GM21529 (cell line): ENCODE results near the gene FLNB.
"Not testable (repeated sequence)": the region's sequence is repeated elsewhere in the genome, so short reads cannot be mapped to it uniquely, and the experiment has no call there.

Experiments used
- ATAC-seq: cut with Tn5 transposase; IDR thresholded peaks from one replicate; pipeline ENCODE4 v1.9.1; 2021; ENCODE audit not compliant: unreplicated experiment

Gene FLNB

DNA sequence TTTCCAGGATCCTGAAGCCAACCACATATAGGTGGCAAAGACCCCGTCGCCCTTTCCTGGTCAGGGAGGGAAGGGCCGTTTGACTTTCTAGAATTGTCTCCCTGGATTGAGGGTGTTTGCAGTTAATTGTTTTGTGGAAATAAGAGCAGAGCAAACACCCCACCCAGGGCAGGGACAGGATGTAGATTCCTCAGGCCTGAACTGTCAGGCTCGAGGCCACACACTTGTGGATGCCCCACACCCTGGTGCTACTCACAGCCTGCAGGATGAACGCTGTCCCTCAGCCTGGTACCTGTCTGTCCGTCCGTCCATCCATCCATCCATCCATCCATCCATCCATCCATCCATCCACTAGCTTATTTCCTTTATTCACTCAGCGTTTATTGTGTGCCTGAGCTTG is 29.9 kb upstream of the FLNB start:
- no peak for ATAC-seq

DNA sequence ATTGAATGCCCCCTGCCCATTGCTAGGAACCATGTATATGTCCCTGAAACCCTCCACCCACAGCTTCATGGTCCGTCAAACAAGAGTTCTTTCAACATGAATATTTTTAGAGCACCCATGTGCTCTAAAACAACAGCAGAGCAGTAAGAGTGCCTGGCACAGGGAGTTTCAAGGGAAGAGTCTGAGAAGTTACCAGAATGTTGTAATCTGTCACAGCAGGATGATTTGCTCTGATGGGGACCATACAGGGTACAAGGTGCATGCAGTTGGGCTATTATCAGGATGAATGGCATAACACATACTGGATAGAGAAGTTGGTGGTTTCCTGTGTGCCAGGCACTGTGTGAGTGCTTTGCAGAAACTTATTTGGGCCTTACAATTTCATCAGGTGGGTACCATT is 27.8 kb upstream of the FLNB start:
- ATAC-seq, result no peak

DNA sequence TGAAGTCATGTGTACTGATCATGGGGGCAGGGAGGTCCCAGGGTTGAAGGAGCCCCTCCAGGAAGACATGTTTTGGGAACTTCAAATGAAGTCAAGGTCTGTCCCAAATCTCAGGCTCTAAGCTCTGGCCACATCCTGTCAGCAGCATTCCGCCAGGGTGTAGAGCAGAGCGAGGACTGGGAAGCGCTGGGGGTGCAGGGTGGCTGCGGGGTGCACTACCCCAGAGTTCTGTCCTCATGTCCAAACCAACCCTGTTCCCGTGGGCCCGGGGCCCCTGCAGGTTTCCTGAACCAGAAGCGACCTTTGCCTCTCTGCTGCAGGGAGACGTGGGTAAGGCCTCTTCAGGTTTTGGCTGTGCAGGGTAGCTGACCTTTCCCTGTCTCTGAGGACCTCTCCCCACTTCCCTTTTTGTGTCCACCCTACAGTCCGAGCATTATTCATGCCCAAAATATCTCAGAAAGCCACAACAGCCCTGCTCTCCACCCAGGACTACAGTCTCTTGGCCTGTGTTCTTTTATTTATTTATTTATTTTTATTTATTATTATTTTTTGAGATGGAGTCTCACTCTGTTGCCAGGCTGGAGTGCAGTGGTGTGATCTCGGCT is 26.6 kb upstream of the FLNB start:
- no peak for ATAC-seq

DNA sequence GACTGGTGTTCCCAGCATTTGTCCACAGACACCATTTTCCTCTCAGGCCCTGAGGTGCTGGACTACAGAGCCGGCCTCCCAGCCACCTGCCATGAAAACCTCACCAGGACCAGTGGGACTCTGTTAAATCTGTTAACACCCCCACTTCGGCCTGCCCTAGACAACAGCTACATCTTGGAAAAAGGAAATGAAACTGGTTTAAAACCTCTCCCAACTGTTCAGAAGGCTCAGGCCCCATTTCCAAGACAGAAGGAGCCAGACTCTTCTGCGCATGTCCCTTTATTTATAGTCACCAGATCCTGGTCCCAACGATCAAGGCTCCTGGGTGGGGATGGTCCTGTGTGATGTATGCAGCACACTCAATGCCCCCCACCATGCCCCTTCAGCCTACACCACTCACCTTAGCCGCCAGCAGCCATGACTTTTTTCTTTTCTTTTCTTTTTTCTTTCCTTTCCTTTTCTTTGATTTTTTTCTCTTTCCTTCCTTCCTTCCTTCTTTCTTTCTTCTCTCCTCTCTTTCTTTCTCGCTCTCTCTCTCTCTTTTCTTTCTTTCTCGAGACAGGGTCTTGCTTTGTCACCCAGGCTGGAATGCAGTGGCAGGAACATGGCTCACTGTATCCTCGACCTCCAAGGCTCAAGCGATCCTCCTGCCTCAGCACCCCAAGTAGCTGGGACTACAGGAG is 25.5 kb upstream of the FLNB start:
- no peak for ATAC-seq

DNA sequence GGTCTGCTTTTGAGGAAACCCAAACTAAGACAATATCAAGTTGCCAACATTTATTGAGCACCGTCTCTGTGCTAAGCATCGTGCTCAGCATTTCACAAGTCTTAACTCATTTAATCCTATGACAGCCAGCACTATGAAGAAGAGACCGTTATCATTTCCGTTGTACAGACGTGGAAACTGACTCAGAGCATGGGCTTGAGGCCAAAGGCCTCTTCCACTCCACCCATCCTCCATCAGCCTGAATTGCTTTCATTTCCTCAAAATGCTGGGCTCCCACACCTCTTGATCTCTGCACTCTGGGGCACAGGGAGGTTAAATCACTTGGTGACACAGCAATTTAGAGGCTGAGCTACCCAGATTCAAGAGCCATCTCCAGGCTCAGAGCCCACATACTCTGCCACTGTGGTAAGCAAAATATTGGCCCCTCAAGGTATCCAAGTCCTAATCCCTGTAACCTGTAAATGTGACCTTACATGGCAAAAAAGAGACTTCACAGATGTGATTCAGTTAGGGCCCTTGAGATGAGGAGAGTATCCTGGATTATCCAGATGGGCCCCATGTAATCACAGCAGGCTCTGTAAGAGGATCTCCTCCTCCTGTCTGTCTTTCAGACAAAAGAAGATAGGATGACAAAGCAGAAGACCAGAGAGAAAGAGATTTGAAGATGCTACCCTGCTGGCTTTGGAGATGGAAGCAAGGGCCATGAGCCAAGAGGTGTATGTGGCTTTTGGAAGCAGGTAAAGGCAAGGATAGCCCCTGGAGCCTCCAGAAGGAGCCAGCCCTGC is 24.3 kb upstream of the FLNB start:
- ATAC-seq, result peak; percentile 98

DNA sequence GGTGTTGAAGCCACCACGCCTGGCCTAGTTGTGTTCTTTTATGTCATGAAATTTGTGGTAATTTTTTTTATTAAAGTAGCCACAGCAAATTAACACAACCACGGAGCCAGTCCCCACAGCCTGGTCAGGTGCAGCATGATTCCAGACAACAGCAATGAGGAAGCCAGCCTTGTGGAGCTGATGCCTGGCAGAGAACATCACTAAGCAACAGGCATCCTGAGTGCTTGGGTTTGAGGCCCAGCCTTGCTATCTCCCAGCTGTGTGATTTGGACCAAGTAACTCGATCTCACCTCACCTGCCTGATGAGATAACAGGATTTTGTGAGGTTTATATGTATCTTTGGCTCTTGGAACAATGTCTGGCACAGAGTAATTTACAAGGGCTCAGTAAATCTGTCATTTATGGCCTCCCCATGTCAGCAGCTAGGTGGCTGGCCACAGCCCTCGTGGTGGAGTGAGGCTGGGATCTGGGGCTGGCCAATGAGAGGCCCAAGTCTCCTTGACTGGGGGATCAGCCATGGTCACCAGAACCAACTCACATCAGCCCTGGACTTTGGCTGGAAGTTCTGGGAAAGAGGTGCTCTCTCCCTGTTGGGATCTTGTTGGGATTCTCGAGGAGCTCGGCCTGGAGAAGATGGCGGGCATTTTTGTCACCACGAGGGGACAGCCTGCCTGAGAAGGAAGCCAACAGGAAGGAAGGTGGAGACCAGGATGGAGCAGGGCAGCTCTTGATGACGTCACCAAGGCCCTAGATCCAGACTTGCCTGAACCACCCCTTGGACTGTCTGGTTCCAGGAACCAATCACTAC is 22.8 kb upstream of the FLNB start:
- ATAC-seq, result no peak

DNA sequence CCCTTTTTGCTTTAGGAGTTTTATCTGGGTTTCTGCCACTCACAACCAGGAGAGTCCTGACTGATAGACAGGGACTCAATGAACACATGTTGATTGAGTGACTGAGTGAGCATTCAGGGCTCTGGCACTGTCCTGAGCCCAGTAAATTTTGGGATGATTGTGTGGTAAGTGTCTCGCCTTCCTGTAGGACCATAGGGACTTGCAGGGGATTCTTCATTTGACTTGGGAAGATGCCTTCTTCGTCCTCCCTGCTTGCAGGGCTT is 22.3 kb upstream of the FLNB start:
- no peak for ATAC-seq

DNA sequence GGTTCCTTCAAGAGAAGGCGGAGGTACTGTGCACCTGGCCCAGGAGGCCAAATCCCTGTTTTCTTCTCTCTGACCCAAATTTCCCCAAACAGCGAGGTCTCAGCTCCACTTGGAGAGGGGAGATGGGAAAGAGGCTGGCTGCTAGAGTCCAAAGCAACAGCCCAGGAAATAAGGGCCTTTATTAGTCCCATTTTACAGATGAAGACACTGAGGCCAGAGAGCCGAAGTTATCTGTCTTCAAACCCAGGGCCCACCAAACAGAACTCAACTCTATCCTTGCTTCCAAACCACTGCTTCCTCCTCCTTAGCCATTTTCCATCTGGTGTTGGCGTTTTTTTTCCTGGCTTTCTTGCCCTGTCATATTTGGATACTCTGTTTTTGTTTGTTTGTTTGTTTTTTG is 22.0 kb upstream of the FLNB start:
- no peak for ATAC-seq

DNA sequence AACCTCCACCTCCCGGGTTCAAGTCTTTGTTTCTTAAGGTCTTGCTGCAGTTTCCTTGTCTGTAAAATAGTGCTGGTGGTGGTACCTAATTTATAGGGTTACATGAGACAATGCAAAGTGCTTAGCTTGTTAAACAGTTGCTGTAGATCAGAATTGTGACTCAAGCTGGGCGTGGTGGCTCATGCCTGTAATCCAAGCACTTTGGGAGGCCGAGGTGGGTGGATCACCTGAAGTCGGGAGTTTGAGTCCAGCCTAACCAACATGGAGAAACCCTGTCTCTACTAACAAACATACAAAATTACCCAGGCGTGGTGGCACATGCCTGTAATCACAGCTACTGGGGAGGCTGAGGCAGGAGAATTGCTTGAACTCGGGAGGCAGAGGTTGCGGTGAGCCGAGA is 19.0 kb upstream of the FLNB start:
- ATAC-seq, result not testable (repeated sequence)

DNA sequence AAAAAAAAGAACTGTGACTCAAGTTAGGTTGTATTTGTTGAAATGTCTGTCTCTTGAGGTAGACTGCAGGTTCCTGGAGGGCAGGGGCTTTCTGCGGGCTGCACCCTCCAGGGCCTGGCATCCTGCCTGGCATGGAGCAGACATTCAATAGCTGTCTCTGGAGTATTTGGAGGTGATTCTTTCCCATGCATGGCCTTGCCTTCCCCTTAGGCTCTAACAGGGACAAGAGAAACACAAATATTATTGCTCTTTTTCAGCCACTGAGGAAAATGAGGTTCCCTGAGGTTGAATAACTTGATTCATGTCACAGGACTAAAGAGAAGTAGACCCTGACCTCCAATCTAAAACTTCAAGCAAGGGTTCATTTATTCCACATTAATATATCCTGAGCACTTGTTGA is 18.6 kb upstream of the FLNB start:
- ATAC-seq, result no peak

DNA sequence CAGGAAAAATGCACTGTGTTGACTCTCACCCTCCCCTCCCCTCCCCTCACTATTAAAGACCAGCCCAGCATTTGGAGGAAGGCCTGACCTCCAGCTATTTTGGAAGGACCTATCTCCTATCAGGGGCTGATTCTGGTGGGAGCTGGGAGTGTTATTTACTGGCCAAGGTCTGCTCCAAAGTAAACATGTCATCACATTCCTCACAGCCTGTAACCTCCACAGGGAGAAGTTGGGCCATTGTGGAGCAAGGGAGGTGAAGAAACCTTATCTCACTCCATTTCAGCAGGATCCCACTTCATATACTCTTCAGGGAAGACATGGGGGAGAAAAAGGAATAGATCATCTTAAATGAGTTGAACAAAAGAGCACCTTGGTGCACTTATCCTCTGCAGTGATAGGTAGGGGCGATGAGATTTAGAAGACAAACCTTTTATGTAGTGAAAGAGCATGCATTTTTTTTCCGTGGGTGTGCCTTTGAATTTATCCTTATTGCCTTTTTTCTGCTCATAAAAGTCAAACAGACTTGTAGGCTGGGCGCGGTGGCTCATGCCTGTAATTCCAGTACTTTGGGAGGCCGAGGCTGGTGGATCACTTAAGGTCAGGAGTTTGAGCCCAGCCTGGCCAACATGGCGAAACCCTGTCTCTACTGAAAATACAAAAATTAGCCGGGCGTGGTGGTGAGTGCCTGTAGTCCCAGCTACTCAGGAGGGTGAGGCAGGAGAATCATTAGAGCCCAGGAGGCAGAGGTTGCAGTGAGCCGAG is 15.6 kb upstream of the FLNB start:
- ATAC-seq, result no peak

DNA sequence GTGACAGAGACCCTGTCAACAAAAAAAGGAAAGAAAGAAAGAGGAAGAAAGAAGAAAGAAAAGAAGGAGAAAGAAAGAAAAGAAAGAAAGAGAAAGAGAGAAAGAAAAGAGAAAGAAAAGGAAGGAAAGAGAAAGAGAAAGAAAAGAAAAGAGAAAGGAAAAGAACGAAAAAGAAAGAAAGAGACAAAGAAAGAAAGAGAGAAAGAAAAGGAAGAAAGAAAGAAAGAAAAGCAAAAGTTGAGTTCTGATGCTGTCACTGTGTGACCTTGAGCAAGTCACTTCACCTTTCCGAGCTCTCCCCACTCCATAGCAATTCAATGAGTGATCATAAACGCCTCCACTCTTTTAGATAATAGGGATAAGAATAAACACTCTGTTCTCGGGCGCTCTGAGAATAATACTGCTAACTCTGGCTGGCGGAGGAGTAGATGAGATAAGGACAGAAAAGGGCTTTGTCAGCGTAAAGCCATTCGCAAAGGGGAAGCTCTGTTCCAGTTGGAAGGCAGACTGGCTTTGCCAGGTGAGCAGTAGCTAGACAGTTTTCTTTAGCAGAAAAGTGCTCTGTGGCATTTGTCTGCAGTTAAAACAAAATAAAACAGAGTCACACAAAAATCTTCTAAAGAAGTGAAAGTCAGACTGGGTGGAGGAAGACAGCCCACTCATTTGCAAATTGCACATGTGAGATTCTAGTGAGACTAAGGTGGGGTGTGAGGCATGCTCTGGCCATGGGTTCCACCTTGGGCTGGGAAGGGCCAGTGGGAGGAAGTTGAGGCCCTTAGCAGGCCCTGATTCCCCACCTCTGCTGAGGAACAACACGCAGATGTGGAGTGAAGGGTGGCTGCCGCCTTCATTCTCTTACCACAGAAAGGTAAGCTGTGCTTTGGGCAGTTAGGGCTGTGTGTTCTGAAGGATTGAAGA is 9.6 kb upstream of the FLNB start:
- no peak for ATAC-seq

DNA sequence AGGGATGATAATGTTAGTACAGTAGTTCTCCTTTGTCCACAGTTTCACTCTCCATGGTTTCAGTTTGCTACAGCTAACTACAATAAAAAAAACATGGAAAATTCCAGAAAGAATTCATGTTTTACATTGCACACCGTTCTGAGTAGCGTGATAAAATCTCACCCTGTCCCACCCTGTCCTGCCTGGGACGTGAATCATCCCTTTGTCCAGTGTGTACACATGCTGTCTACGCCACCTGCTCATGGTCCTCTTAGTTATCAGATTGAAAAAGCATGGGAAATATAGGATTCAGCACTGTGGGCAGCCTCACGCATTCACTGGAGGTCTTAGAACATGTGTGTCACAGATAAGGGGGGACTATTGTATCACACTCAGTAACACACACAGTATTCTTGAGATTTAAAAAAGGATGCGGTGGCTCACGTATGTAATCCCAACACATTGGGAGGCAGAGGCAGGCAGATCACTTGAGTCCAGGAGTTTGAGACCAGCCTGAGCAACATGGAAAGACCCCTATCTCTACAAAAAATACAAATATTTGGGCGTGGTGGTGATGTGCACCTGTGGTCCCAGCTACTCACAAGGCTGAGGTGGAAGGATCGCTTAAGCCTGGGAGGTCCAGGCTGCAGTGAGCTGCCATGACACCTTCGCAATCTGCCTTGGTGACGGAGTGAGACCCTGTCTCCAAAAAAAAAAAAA is 8.7 kb upstream of the FLNB start:
- no peak for ATAC-seq

DNA sequence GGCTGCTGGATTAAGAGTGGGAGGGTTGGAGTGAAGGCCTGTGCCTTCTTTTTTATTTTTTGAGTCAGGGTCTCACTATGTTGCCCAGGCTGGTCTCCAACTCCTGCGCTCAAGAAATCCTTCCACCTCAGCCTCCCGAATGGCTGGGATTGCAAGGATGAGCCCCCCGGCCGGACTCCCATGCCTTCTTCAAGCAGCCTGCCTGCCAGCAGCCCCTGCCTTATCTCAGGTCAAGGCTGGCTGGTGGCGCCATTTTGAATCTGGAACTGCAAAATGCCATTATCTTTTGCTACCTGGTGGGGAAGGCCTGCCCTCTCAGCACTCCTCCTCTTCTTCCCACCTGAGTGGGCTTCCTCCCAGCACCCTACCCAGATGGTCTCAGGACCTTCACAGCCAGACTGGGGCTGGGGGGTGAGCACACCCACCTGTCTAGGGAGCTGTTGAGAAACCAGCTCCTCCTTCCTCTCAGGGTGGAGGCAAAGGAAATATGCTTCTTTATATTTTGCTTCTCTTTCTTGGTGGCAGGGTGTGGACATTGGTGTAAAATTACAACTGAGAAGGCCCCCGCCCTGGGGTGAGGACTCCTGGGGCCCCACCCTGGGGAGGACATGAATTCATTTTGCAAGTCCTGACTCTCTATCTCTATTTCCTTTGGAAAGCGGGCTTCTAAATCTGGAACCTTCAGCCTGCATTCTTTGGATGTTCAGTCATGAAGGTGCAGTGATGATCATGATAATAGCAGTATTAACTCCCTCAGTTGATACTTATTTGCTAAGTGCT is 7.7 kb upstream of the FLNB start:
- no peak for ATAC-seq

DNA sequence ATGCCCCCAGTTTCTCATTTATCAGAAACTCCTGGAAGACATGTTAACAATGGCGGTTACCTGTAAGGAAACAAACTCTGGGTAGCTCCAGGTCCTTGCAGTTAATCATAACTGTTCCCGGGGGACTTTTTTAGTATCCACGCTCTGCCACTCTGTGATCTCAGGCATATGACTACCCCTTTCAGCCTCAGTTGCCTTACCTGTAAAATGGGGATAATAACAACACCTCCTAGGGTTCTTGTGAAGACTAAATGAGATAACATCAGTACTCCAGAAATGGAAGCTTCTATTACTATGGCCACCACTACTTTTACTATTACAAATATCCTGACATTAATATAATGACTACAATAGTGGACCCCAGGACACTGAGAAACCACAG is 7.1 kb upstream of the FLNB start:
- no peak for ATAC-seq

DNA sequence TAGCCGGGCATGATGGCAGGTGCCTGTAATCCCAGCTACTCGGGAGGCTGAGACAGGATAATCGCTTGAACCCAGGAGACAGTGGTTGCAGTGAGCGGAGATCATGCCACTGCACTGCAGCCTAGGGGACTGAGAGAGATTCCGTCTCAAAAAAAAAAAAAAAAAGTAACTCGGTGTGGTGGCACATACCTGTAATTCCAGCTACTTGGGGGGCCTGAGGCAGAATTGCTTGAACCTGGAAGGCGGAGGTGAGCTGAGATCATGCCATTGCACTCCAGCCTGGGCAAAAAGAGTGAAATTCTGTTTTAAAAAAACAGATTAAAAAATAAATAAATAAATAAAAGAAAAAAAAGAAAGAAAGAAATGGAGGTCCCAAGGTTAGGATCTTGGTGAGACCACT is 6.2 kb upstream of the FLNB start:
- no peak for ATAC-seq

DNA sequence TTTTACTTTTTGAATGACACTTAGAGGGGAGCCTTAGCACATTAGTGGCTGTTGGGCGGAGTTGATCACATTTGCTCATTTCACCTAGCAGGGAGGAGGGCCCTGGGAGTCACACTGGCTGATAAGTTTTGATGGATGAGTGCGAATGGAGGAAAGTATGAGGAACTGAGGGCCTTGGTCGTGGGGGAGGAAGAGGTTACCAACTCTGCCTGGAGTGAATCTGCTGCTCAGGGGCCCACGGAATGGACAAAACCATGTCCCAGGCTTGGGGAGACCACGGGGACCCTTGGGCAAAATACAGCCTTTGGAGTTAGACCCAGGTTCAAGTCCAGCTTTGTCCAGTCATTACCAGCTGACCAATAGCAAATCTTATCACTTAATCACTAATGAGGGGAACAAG is 5.1 kb upstream of the FLNB start:
- no peak for ATAC-seq

DNA sequence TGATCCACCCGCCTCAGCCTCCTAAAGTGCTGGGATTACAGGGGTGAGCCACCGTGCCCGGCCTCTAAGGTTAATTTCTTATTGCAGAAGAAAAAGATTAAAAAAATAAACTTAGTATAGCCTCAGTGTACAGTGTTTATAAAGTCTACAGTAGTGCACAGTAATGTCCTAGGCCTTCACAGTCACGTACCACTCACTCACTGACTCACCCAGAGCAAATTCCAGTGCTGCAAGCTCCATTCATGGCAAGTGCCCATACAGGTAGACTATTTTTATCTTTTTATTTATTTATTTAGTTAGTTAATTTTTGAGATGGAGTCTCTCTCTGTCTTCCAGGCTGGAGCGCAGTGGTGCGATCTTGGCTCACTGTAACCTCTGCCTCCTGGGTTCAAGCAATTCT is 3.2 kb upstream of the FLNB start:
- no peak for ATAC-seq

DNA sequence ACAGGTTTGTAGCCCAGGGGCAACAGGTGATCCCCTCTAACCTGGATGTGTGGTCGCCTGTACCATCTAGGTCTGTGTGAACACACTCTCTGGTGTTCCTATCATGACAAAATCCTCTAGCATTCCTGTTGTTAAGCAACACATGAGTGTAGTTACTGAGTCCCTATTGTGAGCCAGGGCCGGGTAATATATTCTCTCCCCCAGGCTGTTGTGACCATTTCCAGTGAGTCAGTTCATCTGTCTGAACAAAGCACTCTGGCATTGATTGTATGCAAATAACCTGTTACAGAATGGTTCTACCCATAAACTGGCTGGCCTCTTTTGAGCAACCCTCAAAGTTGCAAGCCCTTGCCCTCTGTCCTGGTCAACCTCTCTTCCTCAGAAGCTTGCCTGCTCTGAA is 2.6 kb upstream of the FLNB start:
- no peak for ATAC-seq
